ENCODE measurements around the gene LEKR1.

DNA sequence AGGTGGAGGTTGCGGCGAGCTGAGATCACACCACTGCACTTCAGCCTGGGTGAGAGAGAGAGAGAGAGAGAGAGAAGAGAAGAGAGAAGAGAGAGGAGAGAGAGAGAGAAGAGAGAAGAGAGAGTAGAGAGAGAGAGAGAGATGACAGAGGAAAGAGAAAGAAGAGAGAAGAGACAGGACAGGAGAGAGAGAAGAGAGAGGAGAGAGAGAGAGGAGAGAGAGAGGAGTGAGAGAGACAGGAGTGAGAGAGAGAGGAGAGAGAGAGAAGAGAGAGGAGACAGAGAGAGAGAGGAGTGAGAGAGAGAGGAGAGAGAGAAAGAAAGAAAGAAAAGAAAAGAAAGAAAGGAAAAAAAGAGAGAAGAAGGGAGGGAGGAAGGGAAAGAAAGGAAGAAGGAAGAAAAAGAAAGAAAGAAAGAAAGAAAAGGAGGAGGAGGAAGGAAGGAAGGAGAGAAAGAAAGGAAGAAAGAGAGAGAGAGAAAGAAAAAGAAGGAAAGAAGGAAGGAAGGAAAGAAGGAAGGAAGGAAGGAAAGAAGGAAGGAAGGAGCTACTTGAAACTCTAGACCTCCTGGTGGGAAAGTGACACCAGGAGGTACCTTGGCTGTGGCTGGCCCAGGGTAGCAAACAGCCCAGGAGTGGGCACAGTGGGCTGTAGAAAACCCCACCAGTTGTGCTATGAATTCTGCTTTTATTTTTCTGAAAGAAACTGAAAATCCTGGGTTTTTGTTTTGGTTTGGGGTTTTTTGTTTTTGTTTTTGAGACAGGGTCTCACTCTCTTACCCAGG is 245.8 kb downstream of the LEKR1 start:
- TF ChIP-seq, protein P1, sequence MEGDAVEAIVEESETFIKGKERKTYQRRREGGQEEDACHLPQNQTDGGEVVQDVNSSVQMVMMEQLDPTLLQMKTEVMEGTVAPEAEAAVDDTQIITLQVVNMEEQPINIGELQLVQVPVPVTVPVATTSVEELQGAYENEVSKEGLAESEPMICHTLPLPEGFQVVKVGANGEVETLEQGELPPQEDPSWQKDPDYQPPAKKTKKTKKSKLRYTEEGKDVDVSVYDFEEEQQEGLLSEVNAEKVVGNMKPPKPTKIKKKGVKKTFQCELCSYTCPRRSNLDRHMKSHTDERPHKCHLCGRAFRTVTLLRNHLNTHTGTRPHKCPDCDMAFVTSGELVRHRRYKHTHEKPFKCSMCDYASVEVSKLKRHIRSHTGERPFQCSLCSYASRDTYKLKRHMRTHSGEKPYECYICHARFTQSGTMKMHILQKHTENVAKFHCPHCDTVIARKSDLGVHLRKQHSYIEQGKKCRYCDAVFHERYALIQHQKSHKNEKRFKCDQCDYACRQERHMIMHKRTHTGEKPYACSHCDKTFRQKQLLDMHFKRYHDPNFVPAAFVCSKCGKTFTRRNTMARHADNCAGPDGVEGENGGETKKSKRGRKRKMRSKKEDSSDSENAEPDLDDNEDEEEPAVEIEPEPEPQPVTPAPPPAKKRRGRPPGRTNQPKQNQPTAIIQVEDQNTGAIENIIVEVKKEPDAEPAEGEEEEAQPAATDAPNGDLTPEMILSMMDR (conservative IDR thresholded peaks at IDR 0.05; ENCODE audit: low read depth, low read length) = no peak
- no peak for TF ChIP-seq EZH2 (IDR thresholded peaks at IDR 0.05; ENCODE audit: borderline replicate concordance, low read depth, low read length, poor library complexity, severe bottlenecking)

Measured in A673 (cell line).